GM19455 (cell line): ENCODE results near the gene CTNNA1.
"Not testable (repeated sequence)": the region's sequence is repeated elsewhere in the genome, so short reads cannot be mapped to it uniquely, and the experiment has no call there.

Experiments used
- ATAC-seq: cut with Tn5 transposase; IDR thresholded peaks from one replicate; pipeline ENCODE4 v1.9.1; 2021; ENCODE audit not compliant: unreplicated experiment

The CTNNA1 gene

DNA sequence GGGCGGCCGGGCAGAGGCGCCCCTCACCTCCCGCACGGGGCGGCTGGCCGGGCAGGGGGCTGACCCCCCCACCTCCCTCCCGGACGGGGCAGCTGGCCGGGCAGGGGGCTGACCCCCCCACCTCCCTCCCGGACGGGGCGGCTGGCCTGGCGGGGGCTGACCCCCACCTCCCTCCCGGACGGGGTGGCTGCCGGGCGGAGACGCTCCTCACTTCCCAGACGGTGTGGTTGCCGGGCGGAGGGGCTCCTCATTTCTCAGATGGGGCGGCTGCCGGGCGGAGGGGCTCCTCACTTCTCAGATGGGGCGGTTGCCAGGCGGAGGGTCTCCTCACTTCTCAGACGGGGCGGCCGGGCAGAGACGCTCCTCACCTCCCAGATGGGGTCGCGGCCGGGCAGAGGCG lies 57.6 kb downstream of the CTNNA1 start:
- ATAC-seq = not testable (repeated sequence)

DNA sequence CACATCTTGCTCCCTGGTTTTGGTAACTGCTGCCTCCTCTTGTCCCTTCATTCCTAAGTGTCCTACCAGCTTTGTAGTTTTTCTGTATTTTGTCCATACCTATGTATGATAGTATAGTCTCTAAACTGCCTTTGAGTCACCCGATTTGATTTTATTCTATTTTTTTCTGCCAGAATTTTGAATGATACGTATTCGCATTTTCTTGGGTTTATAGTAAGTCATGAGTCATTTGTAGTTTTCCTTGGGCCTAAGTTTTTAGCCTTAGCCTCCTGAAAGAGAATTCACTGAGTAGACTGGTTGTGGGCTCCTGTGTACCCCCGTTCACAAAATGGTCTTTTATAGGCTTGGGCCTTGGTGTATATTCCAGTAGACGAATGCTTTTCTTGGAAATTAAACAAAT lies 62.3 kb downstream of the CTNNA1 start:
- ATAC-seq = no peak

DNA sequence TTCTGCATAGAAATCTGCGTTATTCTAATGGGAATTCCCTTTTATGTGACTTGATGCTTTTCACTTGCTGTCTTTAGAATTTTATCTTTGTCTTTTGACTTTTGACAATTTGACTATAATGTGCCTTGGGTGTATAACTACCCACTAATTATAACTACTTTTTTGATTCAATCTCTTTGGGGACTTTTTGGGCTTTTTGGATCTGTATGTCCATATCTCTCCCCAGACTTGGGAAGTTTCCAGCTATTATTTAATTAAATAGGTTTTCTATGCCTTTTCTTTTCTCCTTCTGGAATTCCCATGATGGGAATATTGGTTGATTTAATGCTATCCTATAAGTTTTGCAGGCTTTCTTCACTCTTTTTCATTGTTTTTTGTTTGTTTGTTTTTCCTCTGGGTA lies 64.0 kb downstream of the CTNNA1 start:
- ATAC-seq = no peak

DNA sequence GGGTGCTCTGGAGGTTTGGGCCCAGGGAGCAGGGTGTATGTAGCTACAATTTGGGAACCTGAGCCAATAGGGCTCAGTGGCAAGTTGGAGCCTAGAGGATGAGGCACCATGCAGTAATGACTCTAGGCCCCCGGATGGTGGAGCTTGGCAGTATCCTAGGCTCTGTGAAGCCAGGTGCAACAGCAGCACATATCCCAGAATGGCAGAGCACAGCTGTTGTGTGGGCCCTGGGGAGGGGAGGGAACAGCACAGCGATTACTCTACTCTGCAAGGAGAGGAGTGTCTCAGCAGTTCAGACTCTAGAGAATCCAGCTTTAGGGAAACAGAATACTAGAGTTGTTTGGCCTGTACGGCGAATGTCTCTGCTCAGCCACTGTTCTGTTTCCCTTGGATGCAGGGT lies 65.9 kb downstream of the CTNNA1 start:
- ATAC-seq = no peak

DNA sequence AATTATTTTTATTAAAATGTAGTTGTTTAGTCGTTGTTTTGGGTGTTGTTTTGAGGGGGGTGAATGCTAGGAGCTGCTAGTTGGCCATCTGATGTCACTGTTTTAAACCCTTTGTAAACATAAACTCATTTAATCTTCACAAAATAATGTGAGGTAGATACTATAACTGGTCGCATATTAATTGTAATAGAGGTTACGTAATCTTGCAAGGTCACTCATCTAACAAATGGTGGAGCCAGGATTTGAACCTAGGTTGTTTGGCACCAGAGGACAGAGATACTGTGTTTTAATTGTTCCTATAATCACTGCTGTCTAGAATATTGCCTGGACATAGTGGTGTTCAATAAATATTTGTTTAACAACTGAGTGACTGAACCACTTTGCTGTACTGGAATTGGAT lies 67.5 kb downstream of the CTNNA1 start:
- no peak for ATAC-seq

DNA sequence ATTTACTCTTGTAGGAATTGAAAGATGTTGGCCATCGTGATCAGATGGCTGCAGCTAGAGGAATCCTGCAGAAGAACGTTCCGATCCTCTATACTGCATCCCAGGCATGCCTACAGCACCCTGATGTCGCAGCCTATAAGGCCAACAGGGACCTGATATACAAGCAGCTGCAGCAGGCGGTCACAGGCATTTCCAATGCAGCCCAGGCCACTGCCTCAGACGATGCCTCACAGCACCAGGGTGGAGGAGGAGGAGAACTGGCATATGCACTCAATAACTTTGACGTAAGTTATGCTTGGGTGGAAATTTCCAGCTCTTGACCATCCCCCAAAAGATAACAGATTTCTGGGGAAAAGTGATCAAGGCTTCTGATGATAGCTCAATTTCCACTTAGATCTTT lies 71.3 kb downstream of the CTNNA1 start:
- ATAC-seq = no peak

DNA sequence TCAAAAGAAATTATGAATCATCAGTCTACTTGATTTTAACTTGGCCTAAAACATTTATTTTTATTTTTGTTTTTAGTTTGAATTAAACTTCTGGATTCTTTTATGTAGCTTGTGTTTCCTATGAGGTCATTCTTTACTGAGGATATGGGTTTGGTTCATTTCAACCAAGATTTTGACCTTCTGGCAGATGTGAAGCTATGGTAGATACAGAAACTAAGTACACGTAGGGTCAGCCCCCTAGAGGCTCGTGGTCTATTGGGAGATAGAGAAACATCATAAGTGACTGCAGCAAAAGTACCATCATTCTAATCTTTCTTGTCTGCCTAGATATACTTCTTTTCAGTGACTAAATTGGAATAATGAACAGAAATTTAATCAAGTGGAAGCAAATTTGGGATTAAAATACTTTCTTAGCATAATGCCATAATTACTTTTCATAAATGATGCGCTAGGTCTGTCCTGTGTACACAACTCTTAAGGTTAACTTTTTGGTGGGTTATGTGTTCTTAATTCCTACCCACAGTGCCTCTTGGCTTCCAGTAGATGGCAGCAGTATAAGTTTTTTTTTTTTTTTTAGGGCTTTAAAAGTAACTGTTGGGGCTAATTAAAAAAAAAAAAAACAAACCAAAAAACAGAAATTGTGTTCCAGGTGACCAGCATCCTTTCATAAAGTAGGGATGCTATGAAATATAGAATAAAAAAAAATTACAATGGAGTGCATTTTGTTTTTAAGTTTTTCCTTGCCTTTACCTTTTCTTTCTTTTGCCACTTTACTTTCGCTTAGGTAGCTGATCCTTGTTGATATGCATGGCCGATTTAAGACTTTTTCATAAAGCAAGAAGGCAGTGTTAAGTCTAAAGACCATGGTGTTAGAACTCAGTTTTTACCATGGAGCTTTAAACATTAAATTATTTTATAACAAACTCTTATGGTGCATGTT lies 72.0 kb downstream of the CTNNA1 start:
- ATAC-seq = no peak

- ATAC-seq = no peak
Observed at GRCh38 chr5:138828556-138828955, 75.3 kb downstream of the CTNNA1 start.

GRCh38 chr5:138829341-138829740 lies 76.1 kb downstream of the CTNNA1 start:
- ATAC-seq = no peak

DNA sequence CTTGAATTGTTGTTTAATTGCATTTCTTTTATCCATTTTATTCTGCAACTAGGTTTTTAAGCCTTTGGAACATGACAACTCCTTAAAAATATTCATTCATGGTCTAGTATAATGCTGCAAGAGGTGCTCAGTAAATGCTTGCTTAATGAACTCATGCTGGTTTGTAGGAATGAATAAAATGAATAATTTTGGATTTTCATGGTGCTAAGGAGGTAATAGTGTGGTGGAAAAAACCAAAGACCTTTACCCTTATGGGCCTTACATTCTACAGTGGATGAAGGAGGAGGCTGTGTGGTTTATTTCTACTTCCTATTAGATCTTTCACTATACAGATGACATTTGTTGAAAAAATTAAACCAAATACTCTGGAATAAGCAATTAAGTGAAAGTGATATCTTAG lies 78.5 kb downstream of the CTNNA1 start:
- ATAC-seq = no peak

GRCh38 chr5:138832218-138832617 lies 79.0 kb downstream of the CTNNA1 start:
- ATAC-seq = no peak

- no peak for ATAC-seq
Observed at GRCh38 chr5:138833080-138833479, 79.9 kb downstream of the CTNNA1 start.

DNA sequence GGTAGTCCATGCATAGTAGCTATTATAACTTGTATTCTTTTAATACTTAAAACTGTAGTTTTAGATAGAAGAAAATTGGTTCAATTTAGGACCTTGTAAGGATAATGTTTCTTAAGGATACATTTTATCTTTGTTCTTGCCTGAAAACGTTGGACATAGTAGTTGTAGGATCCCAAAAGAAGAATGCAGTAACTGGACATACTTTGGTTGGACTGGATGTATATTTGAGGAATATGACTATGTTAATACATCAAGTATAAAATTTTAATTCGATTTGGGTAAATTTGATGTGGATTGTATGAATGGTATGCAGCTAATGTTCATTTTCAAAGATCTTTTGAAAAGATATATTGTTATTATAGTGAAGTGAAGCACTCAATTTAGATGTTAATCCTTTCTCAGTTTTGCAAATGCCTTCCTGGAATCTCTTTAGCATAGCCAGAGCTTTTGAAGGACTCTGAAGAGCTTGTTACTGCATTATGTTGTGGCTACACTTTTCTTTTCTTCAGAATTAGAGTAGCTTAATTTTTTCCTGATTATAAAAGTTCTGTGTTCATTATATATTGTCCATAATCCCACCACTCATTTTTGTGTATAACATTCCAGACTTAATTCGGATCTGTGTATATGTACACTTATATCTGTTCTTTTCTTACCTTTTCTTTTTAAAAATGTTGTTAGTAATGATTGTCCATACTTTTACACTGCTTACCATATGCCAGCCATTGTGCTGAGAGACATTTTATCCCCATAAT lies 80.7 kb downstream of the CTNNA1 start:
- no peak for ATAC-seq

GRCh38 chr5:138834853-138835252 lies 81.6 kb downstream of the CTNNA1 start:
- not testable (repeated sequence) for ATAC-seq

DNA sequence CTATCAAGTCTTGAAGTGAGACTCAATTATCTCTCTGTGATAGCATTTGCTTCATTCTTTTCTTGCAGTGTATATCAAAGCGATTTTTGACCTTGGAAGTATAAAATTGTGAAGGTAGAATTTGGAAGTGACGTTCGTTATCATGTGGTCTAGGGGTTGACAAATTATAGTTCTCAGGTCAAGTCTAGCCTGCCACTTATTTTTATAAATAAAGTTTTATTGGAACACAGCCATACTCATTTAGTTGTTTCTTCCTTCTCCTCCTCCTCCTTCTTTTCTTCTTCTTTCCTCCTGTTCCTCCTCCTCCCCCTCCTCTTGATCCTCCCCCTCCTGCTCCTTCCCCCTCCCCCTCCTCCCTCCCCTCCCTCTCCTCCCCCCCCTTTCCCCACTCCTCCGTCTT lies 83.9 kb downstream of the CTNNA1 start:
- no peak for ATAC-seq

- no peak for ATAC-seq
Observed at GRCh38 chr5:138840103-138840502, 86.9 kb downstream of the CTNNA1 start.

GRCh38 chr5:138841531-138841930 lies 88.3 kb downstream of the CTNNA1 start:
- ATAC-seq = no peak

- no peak for ATAC-seq
Observed at GRCh38 chr5:138843316-138844124, 90.3 kb downstream of the CTNNA1 start.

- ATAC-seq = no peak
Observed at GRCh38 chr5:138844125-138844461, 90.9 kb downstream of the CTNNA1 start.

DNA sequence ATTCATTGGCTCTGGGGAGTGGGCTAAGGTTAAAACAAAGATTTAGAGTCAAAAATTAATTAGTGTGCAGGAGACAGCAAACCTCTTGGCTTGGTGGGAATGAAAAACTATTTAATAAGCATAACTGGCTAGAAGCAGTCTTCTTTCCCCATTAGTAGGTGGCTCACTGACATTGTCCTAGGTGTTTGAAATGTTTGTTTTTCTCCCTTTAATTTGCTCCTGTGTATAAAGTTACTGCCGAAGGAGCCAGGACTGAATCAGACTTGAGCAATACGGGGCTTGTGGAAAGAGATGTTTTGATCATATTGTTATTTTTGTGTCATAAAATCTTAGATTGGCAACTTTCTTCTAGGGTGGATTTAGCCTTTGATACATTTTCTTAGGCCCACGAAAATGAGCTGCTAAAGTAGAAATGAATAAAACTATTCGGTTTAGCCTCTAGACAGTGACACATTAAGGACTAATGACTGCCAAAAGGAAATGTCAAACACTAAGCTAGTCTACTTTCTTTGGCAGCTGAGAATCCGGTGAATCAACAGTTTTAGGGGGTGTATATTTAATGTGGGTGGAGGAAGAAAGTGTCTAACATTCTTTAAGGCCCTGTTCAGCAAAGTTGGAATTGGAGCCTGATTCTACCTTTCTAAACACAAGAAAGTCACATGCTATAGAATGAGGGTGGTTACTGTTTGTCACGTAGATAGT lies 91.7 kb downstream of the CTNNA1 start:
- no peak for ATAC-seq

GRCh38 chr5:138849439-138849838 lies 96.2 kb downstream of the CTNNA1 start:
- ATAC-seq = no peak
